OCI-LY3 (cell line): ENCODE data around the gene KRT15.

ENCODE experiments used
- EZH2phosphoT487 ChIP-seq: fragments of 200-600 bp; shearing (Covaris generic); IDR thresholded peaks from 2 replicates; pipeline ENCODE4 v1.6.1; 2018; ENCODE audit warnings: antibody characterized with exemption, mixed run types, low read depth
- TF ChIP-seq, protein P1 (sequence below): fragments of 200-600, 300-600 bp; sonication (generic); IDR thresholded peaks from 2 replicates; pipeline ENCODE4 v1.5.1; 2014; ENCODE audit warnings: antibody characterized with exemption, low read length, low read depth

DNA sequence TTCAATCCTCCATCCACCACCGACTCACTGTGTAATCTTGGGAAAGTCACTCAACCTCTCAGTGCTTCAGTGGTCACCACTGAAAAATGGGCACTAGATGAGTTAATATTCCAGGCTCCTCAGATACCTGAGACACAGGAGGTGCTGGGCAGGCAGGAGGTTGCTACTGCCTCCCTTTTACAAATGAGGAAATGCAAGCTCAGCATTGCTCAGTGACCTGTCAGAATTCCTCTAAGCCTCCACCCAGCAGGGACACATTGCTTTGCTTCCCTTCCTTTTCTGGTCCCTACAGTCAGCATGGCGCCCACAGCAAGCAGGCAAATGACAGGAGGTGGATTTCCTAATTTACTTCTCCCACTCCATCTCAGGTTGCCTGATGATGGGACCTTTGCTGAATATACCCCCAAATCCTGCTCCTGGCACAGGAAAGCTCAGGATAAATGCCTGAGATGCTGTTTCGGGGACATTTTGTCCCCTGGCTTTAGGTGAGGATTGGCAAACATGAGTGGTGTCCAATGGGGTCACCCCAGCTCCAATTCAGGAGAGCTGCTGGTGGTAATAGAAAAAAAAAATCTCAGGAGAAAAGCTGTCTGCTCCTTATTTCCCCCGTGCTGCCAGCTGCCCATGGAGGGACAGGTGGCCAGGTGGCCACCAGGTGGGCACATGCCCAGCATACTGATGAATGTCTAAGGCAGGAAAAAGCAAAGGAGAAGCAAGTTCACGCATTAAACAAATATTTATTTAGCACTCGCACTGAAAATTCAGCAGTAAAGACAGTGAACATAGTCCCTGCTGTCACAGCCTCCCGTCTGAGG, 8.2 kb downstream of the KRT15 start:
- TF ChIP-seq, protein P1, sequence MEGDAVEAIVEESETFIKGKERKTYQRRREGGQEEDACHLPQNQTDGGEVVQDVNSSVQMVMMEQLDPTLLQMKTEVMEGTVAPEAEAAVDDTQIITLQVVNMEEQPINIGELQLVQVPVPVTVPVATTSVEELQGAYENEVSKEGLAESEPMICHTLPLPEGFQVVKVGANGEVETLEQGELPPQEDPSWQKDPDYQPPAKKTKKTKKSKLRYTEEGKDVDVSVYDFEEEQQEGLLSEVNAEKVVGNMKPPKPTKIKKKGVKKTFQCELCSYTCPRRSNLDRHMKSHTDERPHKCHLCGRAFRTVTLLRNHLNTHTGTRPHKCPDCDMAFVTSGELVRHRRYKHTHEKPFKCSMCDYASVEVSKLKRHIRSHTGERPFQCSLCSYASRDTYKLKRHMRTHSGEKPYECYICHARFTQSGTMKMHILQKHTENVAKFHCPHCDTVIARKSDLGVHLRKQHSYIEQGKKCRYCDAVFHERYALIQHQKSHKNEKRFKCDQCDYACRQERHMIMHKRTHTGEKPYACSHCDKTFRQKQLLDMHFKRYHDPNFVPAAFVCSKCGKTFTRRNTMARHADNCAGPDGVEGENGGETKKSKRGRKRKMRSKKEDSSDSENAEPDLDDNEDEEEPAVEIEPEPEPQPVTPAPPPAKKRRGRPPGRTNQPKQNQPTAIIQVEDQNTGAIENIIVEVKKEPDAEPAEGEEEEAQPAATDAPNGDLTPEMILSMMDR = no peak
- TF ChIP-seq EZH2phosphoT487 = no peak
